ENCODE measurements around the gene MSANTD3. TPM values are rescaled to one million over a fixed set of nuclear protein-coding genes. Genes with fewer than 3 reads are reported as not detected.

The MSANTD3 gene
- total RNA-seq, 1 experiment from 2014 or later = 52.9 TPM

DNA sequence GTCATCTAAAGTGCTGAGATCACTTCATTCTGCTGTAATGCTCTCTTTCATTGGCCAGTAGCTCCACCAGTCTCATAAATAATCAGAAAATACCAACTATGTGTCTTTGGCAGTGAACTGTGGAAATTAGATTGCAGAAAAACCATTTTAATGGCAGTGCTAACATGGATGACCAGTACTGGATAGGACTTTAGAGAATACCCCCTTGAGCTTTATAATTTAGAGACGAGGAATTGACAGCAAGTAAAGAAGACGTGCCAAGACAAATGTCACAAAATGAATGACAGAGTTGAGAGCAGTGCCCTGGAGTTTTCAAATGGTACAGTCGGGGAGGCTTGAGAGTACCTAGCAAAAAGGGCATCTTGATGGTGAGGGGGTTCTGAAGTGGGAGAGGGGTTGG, 5.8 kb downstream of the MSANTD3 start:
- CTCF ChIA-PET = no interaction called here
- TF ChIP-seq, protein P1, sequence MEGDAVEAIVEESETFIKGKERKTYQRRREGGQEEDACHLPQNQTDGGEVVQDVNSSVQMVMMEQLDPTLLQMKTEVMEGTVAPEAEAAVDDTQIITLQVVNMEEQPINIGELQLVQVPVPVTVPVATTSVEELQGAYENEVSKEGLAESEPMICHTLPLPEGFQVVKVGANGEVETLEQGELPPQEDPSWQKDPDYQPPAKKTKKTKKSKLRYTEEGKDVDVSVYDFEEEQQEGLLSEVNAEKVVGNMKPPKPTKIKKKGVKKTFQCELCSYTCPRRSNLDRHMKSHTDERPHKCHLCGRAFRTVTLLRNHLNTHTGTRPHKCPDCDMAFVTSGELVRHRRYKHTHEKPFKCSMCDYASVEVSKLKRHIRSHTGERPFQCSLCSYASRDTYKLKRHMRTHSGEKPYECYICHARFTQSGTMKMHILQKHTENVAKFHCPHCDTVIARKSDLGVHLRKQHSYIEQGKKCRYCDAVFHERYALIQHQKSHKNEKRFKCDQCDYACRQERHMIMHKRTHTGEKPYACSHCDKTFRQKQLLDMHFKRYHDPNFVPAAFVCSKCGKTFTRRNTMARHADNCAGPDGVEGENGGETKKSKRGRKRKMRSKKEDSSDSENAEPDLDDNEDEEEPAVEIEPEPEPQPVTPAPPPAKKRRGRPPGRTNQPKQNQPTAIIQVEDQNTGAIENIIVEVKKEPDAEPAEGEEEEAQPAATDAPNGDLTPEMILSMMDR (conservative IDR thresholded peaks at IDR 0.05; ENCODE audit: low read depth, low read length) = no peak
- TF ChIP-seq EZH2 (IDR thresholded peaks at IDR 0.05; ENCODE audit: borderline replicate concordance, low read depth, low read length, poor library complexity, severe bottlenecking) = no peak
- no peak overlapping the region for H3K27ac ChIP-seq (ENCODE audit: low read depth, low read length, poor library complexity, severe bottlenecking)
- no peaks in the 10 kb centered on the region for H3K27me3 ChIP-seq (replicated peaks; ENCODE audit: insufficient read depth, low read depth, low read length, poor library complexity)
- intact Hi-C loops (cut with micrococcal nuclease; ENCODE audit: unreplicated experiment) = no loop called here
- no peak overlapping the region for H3K4me3 ChIP-seq (ENCODE audit: low read depth, low read length, poor library complexity, severe bottlenecking)
- no peaks in the 10 kb centered on the region for H3K9me3 ChIP-seq (ENCODE audit: low read depth, low read length, poor library complexity, severe bottlenecking)
- no peak for DNase-seq (ENCODE audit: low spot score)
- no TSS peak for BruUV-seq (replicated peaks)
- no peaks in the 10 kb centered on the region for H3K36me3 ChIP-seq (ENCODE audit: insufficient read depth, low read length, poor library complexity, severe bottlenecking)
- H3K4me1 ChIP-seq (ENCODE audit: insufficient read depth, low read length, poor library complexity, severe bottlenecking) = peaks cover 14% of the 10 kb centered on the region
- POLR2A ChIA-PET (ENCODE audit: low non-redundant PET) = interaction anchor here (0.7 kb wide), 1 partner anchor 245 kb away, joined by 3 read pairs; no protein-coding TSS in a partner anchor

DNA sequence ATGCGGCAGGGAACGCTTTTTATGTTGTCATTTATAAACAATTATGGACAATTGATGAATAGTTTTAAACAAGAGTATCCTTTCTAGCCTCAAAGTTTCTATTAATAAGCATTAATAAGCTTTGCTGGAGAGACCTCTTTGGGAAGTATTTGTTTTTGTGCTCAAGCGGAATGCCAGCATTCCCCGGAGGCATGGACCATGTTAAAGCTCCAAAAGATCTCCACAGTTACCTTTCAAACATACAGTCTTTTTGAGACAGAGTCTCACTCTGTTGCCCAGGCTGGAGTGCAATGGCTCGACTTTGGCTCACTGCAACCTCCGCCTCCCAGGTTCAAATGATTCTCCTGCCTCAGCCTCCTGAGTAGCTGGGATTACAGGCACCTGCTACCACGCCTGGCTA, 9.6 kb downstream of the MSANTD3 start:
- Histone ChIP-seq H3K9me3 (ENCODE audit: low read depth, low read length, poor library complexity, severe bottlenecking) (no peaks in the 10 kb centered on the region), H3K27me3 (replicated peaks; ENCODE audit: insufficient read depth, low read depth, low read length, poor library complexity) (no peaks in the 10 kb centered on the region), H3K4me3 (ENCODE audit: low read depth, low read length, poor library complexity, severe bottlenecking) (no peak overlapping the region), H3K4me1 (ENCODE audit: insufficient read depth, low read length, poor library complexity, severe bottlenecking) (no peaks in the 10 kb centered on the region), H3K36me3 (ENCODE audit: insufficient read depth, low read length, poor library complexity, severe bottlenecking) (no peaks in the 10 kb centered on the region), H3K27ac (ENCODE audit: low read depth, low read length, poor library complexity, severe bottlenecking) (no peak overlapping the region)
- POLR2A ChIA-PET (ENCODE audit: low non-redundant PET) = no interaction called here
- TF ChIP-seq EZH2 (IDR thresholded peaks at IDR 0.05; ENCODE audit: borderline replicate concordance, low read depth, low read length, poor library complexity, severe bottlenecking) = no peak
- TF ChIP-seq, protein P1 (conservative IDR thresholded peaks at IDR 0.05; ENCODE audit: low read depth, low read length) = no peak
- BruUV-seq (replicated peaks) = no TSS peak
- no peak for DNase-seq (ENCODE audit: low spot score)
- intact Hi-C loops (cut with micrococcal nuclease; ENCODE audit: unreplicated experiment) = loop anchor here (5.0 kb wide), 2 partner anchors 161 to 1249 kb away; no protein-coding TSS in a partner anchor
- CTCF ChIA-PET = no interaction called here

DNA sequence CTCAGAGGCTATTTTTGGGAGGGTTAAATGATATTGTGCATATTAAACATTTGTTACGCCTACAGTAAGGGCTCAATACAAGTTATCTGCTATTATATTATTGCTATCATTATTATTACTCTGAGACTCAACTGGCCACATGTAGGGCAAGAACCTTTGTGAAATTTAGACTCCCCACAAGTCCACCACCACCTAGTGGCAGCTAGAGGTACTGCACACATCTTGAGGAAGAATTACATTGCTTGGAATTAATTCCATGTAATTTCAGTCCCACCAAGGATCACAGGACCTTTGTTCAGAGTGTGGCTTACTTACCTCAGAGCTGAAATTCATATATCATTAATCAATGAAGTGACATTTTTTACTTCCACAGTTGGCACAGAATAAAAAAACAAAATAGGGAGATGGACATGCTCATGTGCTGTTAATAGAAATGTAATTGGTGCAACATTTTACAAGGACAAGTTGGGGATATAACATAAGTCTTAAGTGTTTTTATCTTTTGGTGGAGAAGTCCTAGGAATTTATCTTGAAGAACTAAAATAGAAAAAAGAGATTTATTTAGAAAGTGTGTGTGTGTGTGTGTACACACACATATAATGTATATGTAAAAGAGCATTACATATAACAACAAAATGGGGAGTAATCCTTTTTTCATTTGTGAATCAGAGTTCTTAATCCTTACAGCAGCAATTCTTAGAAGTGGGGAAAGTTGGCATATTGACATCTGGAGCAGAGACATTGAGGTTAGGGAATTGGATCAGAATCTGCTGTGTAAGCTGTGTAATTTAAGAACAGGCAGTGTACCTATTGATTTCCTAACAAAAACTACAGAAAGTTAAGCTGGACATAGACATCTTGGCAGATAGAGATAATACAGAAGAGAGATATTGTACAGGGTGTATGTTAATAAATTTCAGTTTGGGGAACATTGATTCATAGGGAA, 11.2 kb downstream of the MSANTD3 start:
- H3K27ac ChIP-seq (ENCODE audit: low read depth, low read length, poor library complexity, severe bottlenecking) = no peak overlapping the region
- peak; percentile 85 for DNase-seq (ENCODE audit: low spot score)
- H3K27me3 ChIP-seq (replicated peaks; ENCODE audit: insufficient read depth, low read depth, low read length, poor library complexity) = no peaks in the 10 kb centered on the region
- H3K36me3 ChIP-seq (ENCODE audit: insufficient read depth, low read length, poor library complexity, severe bottlenecking) = no peaks in the 10 kb centered on the region
- H3K4me3 ChIP-seq (ENCODE audit: low read depth, low read length, poor library complexity, severe bottlenecking) = no peak overlapping the region
- POLR2A ChIA-PET (ENCODE audit: low non-redundant PET) = no interaction called here
- CTCF ChIA-PET = no interaction called here
- TF ChIP-seq EZH2 (IDR thresholded peaks at IDR 0.05; ENCODE audit: borderline replicate concordance, low read depth, low read length, poor library complexity, severe bottlenecking) = no peak
- TF ChIP-seq, protein P1 (conservative IDR thresholded peaks at IDR 0.05; ENCODE audit: low read depth, low read length) = peak; percentile 94
- BruUV-seq (replicated peaks) = no TSS peak
- H3K9me3 ChIP-seq (ENCODE audit: low read depth, low read length, poor library complexity, severe bottlenecking) = no peaks in the 10 kb centered on the region
- no peaks in the 10 kb centered on the region for H3K4me1 ChIP-seq (ENCODE audit: insufficient read depth, low read length, poor library complexity, severe bottlenecking)
- intact Hi-C loops (cut with micrococcal nuclease; ENCODE audit: unreplicated experiment) = loop anchor here (5.0 kb wide), 2 partner anchors 159 to 1251 kb away; no protein-coding TSS in a partner anchor

Measured in A673 (cell line).